Mesenteric fat pad (tissue), 1 donor: ENCODE results near the gene RHOC. TPM values are rescaled to one million over a fixed set of nuclear protein-coding genes. Genes with fewer than 3 reads are reported as not detected.

Experiments used
- DNase-seq: peaks from one replicate; pipeline ENCODE4 v3.0.0-alpha.2; 2020; ENCODE audit warnings: low spot score
- total RNA-seq: library from RNA; stranded (reverse); fragmentation: NEBNext Ultra II Directional; extraction: Animal tissue kit (Norgen Biotek cat#: 25700); gene quantifications from one replicate; pipeline ENCODE4 v1.2.1, GENCODE V29; 2021
- donor health status: DM: yes; HTN: yes; CAD: no.

RHOC gene
- total RNA-seq, 1 donor from 2014 or later = 253 TPM

DNA sequence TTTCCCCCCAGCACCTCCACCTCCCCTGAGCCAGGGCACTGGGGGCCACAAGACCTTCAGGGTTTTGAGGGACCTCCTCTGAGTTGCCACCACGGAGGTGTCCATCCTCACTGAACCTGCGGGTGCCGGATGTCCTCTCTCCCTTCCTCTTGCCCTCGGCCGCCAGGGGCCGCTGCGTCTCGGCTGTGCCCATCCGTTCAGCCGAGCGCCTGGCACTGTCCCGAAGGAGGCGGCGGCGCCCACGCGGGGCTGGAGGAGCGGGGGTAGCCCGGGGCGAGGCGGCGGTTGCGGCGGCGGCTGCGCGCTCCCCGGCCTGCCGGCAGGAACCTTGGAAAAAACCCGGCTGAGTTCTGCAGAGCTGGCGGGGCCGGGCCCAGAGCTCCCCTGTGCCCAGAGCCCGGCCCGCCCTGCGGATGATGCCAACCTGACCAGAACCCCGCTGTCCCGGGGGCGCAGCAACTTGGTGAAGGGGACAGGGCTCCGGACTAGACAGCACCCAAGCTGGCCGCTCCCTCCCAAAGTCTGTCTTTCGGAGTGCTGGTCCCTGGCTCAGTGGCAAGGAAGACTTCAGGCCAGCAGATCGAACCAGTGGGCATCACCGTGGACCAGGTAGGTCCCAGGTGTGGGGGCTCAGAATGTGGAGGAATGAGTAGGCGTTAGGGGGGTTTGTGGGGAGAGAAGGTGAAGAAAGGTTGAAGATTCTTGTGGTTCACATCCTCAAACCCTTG, 11.9 kb upstream of the RHOC start:
- DNase-seq = peak; percentile 95

DNA sequence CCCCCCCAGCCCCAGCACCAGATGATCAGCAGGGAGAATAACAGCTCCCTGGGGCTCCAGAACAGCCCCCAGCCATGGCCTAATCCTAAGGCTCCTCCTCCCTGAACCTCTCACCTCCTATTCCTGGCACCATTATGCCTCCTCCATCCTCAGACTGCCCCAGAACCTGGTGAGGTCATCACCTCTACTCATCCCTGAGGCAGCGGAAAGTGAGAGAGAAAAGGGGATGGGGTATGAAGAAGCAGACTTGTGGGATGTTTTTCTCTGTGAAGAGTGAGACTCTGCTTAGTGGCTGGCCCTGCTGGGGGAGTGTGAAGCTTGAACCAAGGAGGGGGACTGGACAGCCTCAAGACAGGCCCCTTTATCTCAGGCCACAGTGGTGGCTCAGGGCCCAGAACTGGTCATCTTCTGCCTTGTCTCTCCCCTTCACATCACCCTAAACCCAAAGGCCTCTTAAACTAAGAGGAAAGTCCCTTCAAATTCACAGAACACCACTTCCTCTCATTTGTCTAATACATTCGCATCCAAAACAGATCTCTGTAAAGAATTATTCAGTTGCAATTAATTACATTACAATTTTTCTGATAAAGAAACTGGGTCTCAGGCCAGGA, 10.4 kb upstream of the RHOC start:
- no peak for DNase-seq

DNA sequence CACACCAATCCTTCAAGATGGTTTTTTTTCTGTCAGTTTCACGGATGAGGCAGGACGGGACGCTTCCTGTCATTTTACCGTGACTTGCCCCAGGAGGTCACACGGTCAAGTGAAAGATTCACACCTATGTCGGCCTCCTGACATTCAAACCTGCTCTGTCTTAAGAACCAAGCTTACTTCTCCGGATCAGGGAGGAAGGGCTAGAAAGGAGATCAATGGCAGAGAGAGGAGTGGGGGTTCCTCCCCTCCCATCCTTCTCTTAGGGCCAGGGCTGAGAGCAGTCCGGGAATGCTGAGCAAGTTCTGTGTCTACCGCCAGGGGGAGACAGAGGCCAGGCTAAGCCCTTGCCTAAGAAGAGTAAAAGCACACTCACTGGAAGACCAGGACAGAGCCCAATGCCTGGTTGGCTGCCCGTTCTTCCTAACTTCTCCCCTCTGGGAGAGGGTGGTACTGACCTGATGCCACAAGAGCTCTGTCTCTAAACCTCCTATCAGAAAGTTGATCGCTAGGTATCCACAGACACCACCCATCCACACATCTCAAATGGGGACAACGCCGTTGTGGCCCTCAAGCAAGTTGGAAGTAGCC, 9.3 kb upstream of the RHOC start:
- peak; percentile 93 for DNase-seq

DNA sequence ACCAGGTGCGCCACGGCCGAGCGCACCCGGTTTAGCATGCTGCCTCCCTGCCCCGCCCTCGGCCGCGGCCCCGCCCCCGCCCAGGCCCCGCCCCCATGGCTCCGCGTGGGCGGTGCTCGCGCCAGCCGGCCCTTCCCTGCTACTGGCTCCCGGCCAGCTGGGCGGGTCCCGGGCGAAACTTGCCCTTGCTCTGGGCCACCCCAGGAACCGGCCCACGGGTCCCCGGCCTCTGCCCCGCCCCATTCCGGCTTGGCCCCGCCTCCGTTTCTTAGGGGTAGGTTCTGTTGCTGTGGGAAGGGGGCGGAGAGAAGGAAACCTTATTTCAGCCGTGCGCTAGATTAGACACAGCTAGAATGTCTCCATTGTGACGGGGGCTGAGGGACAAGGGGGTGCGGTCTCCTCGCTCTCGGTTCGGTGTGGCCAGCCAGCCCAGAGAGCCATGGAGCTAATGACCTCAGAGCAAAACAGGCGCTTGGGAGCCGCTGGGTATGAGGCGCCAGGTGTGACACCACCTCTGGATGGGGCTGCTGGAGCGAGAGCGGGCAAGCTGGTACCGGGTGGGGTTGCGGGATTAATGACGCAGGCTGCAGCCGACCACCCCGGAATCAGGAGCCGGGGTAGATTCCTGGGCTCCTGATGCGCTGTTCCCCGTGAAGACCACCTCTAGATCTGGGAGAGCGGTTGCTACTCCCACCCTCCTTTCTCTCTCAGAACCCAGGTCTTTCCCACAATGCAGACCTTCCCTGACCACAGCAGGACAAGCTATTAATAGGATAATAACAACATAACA, 8.5 kb upstream of the RHOC start, which contains the start of gene PPM1J:
Gene PPM1J, minus strand, starts transcription at position 69 of the 790 bp plus-strand sequence. Its CDS starts 31 bp downstream, at position 38.
- peak; percentile 99 for DNase-seq

DNA sequence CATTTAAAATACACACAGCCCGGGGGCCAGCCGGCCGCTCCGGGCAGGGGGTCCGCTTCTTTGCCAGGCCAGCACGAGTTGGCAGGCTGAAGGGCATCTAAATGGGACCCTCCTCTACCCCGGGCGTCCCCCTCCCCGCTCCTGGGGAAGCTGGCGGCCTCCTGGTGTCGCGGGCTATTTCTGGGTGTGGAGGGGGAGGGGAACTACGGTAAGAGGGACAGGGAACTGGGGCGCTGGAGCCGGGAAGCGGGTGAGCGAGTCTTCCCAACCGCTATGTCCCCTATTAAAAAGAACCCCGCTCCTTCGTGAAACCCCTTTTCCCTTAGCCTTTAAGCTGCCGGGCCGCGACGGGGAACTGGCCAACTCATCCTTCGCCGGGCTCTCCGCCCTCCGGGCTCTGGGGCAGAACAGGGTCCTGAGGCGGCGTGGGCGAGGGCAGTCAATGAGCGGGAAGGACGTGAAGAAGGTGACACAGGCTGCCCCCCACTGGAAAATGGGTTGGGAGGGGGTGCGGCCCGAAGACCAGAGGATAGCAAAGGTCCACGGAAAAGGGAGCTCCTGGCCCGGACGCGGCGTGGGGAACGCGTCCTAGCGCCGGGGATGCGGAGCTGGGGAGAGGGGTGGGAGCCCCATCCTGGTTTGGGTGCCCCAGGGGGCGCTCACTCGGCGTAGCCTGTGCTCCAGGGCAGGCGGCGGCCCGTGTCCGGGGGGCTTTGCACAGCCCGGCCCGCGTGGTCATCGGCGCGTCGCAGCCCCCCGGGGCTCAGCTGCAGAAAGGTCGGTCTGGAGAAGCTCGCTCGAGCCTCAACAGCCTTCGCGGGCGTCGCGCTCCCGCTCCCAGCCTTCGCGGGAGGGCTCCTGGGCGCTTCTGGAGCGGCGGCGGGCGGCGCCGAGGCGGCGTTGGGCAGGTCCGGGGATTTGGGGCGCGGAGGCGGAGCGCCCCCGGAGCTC, 7.7 kb upstream of the RHOC start:
- peak; percentile 90 for DNase-seq

DNA sequence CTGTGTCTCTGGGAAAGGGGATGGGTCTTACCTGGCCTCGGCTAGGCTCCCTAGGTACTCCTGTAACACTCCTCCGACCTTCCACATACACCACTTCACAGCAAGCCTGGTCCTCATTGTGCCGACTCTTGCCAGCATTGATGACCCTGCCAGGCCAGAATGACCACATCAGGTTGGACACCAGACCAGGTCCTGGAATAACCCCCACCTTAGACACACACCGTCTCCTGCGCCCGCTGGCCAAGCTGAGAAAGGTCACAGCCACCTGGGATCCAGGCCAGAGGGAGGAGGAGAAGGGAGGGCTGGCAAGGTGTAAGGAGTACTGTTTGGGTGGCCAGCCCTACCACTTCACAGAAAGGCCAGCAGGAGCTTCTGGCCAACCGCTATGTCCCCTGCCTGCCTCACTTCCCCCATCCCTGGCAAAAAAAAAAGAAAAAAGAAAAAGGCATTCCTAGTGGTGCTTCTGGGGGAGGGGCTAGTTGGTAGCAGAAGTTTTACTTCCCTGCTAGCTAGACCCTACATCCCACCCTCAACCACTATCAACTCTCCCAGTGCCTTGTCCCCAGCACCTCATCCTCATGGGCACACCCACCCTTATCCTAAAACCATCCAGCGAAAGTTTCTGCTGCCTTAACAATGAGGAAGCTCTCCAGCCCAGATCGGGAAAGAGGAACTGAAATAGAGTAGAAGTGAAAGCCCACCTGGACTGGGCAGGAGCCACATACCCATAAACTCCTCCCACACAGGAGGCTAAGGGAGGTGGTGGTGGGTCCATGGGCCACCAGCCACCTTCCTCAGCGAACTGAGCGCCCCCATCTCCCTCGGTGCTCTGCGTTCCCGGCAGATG, 6.8 kb upstream of the RHOC start:
- no peak for DNase-seq

DNA sequence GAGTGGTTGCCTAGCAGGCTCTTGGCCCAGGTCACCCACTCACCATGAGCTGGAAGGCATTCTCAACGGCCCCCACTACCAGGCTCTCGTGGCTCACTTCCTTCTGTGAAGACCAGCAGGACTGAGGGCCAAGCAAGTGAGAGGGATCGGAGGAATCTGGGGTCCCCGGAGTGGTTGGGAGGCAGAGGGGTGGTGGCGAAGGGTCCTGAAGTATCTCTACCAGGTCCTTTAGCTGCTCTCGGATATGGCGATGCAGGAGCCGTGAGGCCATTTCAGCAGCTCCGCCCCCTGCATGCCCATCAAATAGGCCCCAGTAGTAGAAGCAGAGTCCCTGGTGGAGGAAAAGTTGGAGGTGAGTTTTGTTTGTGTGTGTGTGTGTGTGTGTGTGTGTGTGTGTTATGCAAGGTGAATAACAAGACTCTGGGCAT, 5.8 kb upstream of the RHOC start:
- DNase-seq = no peak

DNA sequence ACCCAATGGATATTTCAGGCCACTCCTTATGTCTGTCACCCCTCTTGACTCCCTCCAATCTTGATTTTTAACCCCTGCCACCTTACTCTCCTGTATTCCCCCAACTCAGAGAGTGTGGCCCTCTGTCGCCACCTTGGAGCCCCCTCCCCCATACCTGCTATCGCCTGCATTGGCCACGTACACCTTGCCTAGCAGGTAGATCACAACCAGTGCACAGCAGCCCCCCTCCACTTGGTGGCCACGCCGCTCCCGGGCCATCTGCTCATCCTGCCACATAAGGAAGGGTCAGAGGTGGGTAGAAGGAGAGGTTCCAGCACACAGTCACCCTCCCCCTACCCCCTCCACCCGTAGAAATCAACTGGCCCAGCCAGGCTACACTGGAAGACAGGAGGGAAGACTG, 5.3 kb upstream of the RHOC start:
- no peak for DNase-seq

DNA sequence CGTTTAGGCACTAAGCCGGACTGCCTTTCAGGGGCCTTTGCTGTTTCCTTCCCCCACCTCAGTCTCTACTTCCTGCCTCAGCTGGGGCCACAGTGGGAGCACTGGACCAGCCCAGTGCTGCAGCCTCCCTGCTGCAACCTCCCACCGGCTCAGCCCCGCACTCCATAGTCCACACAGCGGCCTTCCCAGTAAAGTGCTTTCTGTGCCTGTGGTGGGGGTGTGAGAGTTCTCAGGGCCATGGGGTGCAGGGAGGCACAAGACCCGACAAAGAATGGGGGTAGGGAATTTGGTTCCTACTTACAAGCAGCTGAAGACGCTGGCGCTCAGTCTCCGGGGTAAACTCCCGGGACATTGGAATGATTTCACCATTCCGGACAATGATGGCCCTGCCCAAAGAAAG, 4.7 kb upstream of the RHOC start:
- DNase-seq = no peak

DNA sequence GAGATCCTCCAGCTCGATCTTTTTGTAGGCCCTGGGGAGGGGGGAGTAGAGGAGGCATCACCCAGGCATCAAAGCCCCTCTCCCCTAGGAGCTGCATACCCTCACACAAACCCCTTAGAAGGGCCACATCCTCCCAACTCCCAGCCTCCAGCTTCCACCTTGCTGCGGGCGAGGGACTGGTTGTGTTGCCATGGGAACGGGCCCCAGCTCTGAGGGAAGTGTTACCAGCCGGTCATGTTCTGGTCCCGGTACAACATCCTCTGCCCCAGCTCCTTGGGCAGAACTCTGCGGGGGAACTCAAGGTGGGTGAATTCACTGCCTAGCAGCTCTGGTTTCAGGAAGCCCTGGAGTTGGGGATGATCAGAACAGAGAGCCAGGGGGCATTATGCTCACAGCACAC, 4.1 kb upstream of the RHOC start:
- no peak for DNase-seq

DNA sequence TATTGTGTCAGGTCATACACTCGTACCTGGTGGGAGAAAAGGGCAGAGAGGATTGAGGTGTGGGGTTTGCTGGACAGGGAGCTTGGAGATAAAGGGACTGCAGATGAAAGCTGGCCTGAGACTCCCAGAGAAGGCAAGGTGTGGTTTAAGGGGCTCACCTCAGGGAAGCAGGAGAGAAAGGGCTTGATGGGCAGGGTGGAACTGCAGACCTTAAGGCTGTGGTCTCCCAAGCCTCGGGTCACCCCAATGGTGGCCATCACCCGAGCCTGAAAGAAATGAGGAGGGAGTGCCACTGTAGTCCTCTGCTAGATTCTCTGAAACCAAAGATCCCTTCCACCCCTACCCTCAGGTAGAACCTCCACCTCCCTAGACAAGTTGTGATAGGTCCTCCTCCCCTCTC, 3.7 kb upstream of the RHOC start:
- DNase-seq = no peak

DNA sequence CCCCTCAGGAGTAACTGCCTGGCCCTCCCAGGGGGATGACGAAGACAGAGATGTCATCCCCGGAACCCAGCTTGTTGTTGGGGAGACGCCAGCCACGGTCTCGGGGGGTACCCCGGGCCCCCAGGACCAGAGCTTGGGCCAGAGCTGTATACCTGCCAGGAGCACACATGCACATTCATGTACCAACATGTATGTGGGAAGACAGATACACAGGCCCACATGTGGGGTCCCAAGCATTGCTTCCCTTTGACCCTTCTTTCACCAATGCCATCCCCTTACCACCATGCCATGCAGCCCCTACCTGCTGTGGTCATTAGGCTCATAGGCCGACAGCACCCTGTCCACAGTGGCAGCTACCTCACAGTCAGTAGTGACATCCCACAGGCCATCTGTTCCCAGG, 3.2 kb upstream of the RHOC start:
- peak; percentile 82 for DNase-seq

DNA sequence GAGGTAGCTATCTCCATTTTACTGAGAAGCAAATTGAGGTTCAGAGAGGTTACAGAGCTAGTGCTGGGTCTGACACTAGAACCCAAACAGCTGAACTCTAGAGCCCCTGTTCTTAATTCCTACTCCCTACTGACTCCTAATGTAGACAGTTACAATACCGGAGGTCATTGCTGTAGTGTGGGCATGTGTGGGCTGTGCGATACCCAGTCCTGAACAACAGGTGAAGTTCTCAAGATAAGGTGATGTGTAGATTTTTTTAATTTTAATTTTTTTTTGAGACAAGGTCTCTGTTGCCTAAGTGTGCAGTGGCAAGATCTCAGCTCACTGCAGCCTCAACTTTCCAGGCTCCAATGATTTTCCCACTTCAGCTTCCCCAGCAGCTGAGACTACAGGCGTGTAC, 1.6 kb upstream of the RHOC start:
- DNase-seq = no peak

DNA sequence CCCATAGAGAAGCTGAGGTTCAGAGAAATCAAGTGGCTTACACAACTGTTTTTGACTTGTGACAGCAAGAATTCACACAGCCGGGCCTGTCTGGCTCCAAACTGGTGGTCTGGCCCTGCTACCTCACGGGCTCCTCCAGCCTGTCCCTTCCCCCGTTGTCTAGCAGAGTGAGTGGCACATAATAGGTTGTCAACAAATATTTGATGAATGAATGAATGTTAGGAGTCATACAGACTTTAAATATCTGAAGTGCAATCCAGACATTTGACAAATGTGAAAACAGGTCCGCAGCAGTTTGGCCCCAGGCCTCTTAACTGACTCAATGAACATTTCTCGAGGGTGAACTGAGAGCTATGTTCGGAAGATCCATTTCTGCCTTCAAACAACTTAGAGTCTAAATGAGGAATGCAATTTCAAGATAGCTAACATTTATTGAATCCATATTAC, 1.1 kb upstream of the RHOC start:
- no peak for DNase-seq

DNA sequence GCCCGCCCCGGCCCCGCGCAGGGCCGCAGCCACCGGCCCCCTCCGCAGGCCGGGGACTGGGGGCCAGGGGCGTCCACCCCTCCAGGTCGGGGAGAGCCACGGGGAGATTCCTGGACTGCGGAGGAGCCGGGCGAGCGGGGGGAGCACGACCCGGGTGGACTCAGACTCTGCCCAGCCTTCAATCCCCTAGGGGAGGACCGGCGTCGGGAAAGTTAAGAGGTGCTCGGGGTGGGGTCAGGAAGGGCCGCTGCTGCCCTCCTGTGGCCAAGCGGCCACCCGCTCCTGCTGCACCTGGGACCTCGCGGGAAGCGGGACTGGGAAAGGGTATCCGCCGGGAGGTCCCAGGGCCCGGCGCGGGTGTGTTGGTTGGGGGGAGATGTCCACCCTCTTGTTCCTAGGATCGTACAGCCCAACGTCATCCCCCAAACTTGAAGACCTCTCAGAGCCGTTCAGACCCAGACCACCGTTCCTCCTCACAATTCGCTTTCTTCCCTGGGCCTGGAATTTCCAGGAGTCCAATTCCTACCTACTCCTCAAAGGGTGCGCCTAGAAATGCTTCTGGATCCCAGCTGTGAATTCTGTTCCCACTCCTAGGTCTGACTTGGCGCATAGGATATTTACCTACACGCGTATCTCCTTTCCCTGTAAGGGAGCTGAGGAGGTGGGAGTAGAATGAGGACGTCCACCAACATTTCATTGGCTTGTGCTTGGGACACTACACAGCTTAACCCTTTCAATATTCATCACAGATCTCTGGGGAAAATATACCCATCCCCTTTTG, 484 bp upstream of the RHOC start:
- DNase-seq = peak; percentile 94

DNA sequence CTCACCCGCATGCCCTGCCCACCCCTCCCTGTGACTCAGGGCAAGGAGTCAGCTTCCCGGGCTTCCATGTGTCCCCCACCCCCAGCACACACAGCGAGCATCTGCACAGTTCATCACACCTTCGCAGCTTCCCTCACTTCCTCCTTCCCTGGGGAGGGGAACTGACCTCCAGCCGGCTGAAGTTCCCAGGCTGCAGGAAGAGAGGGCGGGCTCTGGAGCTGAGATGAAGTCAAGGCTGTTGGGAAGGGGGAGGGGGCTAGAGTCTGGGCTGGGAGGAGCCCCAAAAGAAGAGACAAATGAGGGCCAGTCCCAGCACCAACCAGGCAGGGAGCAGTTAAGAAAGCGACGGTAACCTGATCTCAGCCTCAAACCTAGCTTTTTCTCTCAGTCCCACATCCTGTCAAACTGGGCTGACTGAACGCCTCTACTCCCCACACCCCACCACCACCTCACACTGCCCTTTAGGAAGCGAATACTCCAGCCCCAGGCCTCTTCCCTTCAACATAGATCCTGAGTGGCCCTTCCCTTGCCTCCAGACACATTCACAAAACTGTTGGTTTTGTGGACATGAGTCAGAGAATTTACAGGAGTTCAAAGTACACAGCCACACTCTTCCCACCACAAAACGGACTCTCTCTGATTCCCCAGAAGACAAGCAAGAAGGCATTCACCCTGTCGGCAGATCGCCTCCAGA, 1.8 kb downstream of the RHOC start:
- peak; percentile 93 for DNase-seq

DNA sequence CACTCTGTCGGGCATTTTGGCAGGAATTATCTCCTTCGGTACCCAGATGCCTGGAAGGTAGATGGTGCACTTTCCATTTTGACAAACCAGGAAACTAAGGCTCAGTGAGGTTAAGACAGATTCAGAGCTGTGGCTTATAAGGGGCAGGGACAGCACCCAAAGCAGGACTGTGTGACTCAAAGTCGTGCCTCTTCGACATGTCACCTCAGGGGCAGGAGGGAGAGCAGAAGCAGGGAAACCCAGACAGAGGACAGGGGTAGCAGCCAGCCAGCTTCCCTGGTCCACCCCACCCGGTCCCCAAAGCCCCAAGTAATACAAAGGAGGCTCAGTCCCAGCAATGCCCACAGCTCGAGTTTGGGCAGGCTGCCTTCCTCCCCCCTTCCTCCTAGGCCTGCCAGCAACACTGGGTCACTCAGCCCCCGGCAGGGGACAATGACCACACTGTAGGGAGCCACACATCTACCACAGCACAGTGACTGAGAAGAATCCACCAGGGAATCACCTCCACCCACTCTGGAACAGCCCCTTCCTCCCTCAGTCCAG, 2.5 kb downstream of the RHOC start:
- DNase-seq = no peak

DNA sequence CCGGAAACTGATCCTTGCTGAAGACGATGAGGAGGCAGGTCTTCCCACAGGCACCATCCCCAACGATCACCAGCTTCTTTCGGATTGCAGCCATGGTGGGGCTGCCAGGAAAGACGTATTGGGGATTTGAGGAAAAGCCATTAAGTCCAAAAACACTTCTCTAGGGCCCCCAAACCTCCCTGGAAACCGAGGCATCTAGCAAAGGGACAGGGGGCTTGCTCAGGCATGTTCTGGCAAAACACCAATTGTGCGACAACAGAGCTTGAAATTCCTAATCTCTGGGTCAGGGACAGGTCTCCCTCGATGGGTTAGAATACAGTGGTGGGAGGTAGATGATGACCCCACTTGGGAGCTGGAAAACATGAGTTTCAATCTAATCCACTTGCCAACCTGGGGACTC, 3.2 kb downstream of the RHOC start:
- peak; percentile 67 for DNase-seq
